H1 (cell line): Measurements from ENCODE around the gene ABHD2. TPM values are rescaled to one million over a fixed set of nuclear protein-coding genes. Genes with fewer than 3 reads are reported as not detected.

Source experiments
- ASH2L ChIP-seq: fragments of 200-600, 300-600 bp; sonication (generic); IDR thresholded peaks from one replicate; pipeline ENCODE4 v1.7.1; 2017; ENCODE audit warnings: low read length
- POU5F1 ChIP-seq: IDR thresholded peaks from 2 replicates; pipeline ENCODE4 v1.6.1; 2011; ENCODE audit warnings: low read depth, mild to moderate bottlenecking, low read length, moderate library complexity
- RAD21 ChIP-seq, 2 experiments: IDR thresholded peaks in 1 of 2; conservative IDR thresholded peaks in 1 of 2; 2 replicates each; pipeline ENCODE4 v1.6.1; 2011; ENCODE audit warnings: low read depth in 2 of 2, low read length in 2 of 2, improper control_type of control experiment in 1 of 2, inconsistent platforms in 1 of 2, mild to moderate bottlenecking in 1 of 2, moderate library complexity in 1 of 2
- TEAD4 ChIP-seq: IDR thresholded peaks from 2 replicates; pipeline ENCODE4 v1.6.1; 2012; ENCODE audit warnings: low read depth, low read length, inconsistent platforms, mixed read lengths
- ZNF274 ChIP-seq: IDR thresholded peaks from 2 replicates; pipeline ENCODE4 v1.7.0; 2012; ENCODE audit warnings: low read length, borderline replicate concordance; ENCODE audit errors: extremely low read depth
- polyA plus RNA-seq, 7 experiments: library from polyadenylated mRNA; depleted of rRNA in 3 of 7; stranded (reverse) in 5 of 7; unstranded in 2 of 7; fragments of >200 nt in 5 of 7; fragments of 200-250 nt in 2 of 7; gene quantifications; 1 replicate in 5 of 7; 2 replicates in 1 of 7; 4 replicates in 1 of 7; pipeline versions ENCODE4 v1.2.1 to v1.2.3, GENCODE V29; 2011 to 2013; ENCODE audit warnings: missing spikeins in 2 of 7, mixed read lengths in 2 of 7
- total RNA-seq: library from RNA; stranded (reverse); fragmentation: NEBNext Ultra II Directional; extraction: Animal tissue kit (Norgen Biotek cat#: 25700); gene quantifications from 2 replicates; pipeline ENCODE4 v1.2.1, GENCODE V29; 2021

The ABHD2 gene
- total and polyA plus RNA-seq, 2 of the 8 experiments (the other 6 are each of a cell fraction or from before 2014, with no cell fraction given) = 9.1 to 23.7 TPM

DNA sequence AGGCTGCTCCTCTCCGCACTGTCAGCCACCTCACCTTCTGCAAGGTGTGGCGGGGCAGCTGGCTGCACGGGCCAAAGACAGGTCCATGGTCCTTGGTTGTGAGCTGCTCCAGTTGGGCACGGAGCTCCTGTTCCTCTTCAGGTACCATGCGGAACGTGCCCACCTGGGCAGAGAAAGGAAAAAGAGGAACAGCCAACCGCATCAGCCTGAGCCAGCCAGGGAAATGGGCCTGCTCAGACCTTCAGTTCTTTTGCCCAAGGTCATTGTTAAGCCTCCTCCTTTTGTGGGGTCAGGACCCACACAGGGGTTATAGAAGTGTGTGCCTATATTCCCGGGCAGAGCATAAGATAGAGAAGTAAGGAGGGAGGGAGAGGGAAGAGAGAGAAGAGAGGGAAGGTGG lies 130.3 kb downstream of the ABHD2 start (continued):
- TF ChIP-seq RAD21 (IDR thresholded peaks at IDR 0.05 in 1 of 2, conservative IDR thresholded peaks at IDR 0.05 in 1 of 2; ENCODE audit: low read depth in 2 of 2, low read length in 2 of 2) = no peak
- no peak for TF ChIP-seq POU5F1
- TF ChIP-seq ASH2L = no peak
- no peak for TF ChIP-seq TEAD4
- no peak for TF ChIP-seq ZNF274
